Right atrium auricular region (tissue), 2 donors: ENCODE measurements around the gene PHYHIPL. TPM values are rescaled to one million over a fixed set of nuclear protein-coding genes. Genes with fewer than 3 reads are reported as not detected.
"Not testable (repeated sequence)": the region's sequence is repeated elsewhere in the genome, so short reads cannot be mapped to it uniquely, and the experiment has no call there.

Experiments used
- DNase-seq: peaks from one replicate; pipeline ENCODE4 v3.0.0-alpha.2; 2019; ENCODE audit warnings: low spot score
- H3K27ac ChIP-seq, 2 donors: fragments of 200-600 bp; sonication (generic); 1 replicate in 1 of 2; 2 replicates in 1 of 2; pipeline ENCODE4 v1.5.1; 2016 to 2019
- H3K27me3 ChIP-seq, 2 donors: fragments of 200-600 bp; sonication (generic); one replicate each; pipeline versions ENCODE4 v1.5.1 to v1.6.0; 2017 to 2019
- H3K36me3 ChIP-seq: fragments of 200-600 bp; sonication (generic); one replicate; pipeline ENCODE4 v1.5.1; 2016
- H3K4me1 ChIP-seq, 2 donors: fragments of 200-600 bp; sonication (generic); one replicate each; pipeline versions ENCODE4 v1.5.1 to v1.6.0; 2017 to 2019
- H3K4me3 ChIP-seq, 2 donors: fragments of 200-600 bp; sonication (generic); 1 replicate in 1 of 2; 2 replicates in 1 of 2; pipeline ENCODE4 v1.5.1; 2017 to 2019; ENCODE audit warnings: mild to moderate bottlenecking in 1 of 2, moderate library complexity in 1 of 2
- H3K9me3 ChIP-seq, 2 donors: fragments of 200-600 bp; sonication (generic); one replicate each; pipeline ENCODE4 v1.5.1; 2019
- total RNA-seq, 2 donors: library from RNA; depleted of rRNA; stranded (reverse); fragments of >200 nt; gene quantifications; one replicate each; pipeline ENCODE4 v1.1.0, GENCODE V29; 2016
- TF ChIP-seq, protein P1 (sequence below), 2 donors: fragments of 200-600 bp; sonication (generic); IDR thresholded peaks; one replicate each; pipeline ENCODE4 v1.5.1; 2019; ENCODE audit warnings: antibody characterized with exemption in 2 of 2

The PHYHIPL gene
- total RNA-seq, 2 donors from 2014 or later = 0.28 TPM; not detected in 1

DNA sequence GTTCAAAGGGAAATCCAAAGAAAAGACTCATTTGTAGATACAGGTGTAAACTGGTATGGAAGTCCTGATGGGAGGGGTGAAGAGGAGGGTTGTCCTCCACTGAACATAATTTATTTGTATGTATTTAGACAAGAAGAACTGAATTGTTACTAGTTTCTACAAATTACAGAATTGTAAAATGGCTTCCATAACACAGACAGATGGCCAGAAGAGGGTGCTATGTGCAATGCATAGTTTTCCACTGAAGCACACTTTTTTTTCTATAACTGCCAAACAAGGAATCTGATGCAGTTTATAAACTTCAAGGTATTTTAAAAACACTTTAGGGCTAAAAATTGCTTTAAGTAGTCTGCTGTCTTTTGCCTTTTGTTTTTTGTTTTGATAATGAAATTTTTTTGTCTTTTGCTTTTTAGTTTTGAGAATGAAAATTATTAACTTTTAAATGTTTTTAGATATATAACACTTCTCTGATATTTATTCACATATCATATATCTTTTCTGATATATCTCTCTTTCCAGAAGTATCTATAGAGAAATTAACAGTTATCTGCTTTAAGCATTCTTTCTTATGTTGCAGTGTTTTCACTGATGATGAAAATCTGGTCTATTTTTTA lies 58.5 kb downstream of the PHYHIPL start:
- Histone ChIP-seq H3K27me3 (no peaks in the 10 kb centered on the region), H3K36me3 (no peaks in the 10 kb centered on the region), H3K27ac (no peak overlapping the region), H3K4me1 (no peaks in the 10 kb centered on the region), H3K4me3 (no peak overlapping the region), H3K9me3 (no peaks in the 10 kb centered on the region)
- DNase-seq = no peak
- TF ChIP-seq, protein P1, sequence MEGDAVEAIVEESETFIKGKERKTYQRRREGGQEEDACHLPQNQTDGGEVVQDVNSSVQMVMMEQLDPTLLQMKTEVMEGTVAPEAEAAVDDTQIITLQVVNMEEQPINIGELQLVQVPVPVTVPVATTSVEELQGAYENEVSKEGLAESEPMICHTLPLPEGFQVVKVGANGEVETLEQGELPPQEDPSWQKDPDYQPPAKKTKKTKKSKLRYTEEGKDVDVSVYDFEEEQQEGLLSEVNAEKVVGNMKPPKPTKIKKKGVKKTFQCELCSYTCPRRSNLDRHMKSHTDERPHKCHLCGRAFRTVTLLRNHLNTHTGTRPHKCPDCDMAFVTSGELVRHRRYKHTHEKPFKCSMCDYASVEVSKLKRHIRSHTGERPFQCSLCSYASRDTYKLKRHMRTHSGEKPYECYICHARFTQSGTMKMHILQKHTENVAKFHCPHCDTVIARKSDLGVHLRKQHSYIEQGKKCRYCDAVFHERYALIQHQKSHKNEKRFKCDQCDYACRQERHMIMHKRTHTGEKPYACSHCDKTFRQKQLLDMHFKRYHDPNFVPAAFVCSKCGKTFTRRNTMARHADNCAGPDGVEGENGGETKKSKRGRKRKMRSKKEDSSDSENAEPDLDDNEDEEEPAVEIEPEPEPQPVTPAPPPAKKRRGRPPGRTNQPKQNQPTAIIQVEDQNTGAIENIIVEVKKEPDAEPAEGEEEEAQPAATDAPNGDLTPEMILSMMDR (IDR thresholded peaks at IDR 0.05) = peak; percentile 29 to 65

DNA sequence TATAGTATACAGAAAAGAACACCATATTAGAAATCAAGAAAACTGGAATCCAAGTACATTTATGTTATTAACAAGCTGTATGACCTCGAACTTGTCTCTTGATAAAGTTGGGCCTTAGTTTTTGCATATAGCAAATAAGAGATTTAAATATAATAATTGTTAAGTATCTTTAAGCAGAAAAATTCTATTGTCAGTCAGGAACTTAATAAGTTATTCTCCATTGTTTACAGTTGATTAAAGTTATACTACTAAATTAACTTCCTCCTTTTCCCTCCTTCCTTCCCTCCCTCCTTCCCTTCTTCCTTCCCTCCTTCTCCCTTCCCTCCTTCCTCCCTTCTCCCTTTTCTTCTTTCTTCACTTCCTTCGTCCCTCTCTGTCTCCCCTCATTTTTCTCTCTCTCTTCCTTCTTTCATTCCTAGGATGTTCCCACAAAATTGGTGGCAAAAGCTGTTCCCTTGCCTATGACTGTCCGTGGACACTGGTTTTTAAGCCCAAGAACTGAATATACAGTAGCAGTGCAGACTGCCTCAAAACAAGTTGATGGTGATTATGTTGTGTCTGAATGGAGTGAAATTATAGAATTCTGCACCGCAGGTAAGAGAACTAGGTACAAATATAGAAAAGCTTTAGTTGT lies 59.7 kb downstream of the PHYHIPL start:
- H3K27ac ChIP-seq = no peak overlapping the region
- H3K4me3 ChIP-seq = no peak overlapping the region
- DNase-seq = no peak
- no peaks in the 10 kb centered on the region for H3K36me3 ChIP-seq
- no peaks in the 10 kb centered on the region for H3K4me1 ChIP-seq
- no peaks in the 10 kb centered on the region for H3K9me3 ChIP-seq
- no peaks in the 10 kb centered on the region for H3K27me3 ChIP-seq
- TF ChIP-seq, protein P1 (IDR thresholded peaks at IDR 0.05) = no peak

DNA sequence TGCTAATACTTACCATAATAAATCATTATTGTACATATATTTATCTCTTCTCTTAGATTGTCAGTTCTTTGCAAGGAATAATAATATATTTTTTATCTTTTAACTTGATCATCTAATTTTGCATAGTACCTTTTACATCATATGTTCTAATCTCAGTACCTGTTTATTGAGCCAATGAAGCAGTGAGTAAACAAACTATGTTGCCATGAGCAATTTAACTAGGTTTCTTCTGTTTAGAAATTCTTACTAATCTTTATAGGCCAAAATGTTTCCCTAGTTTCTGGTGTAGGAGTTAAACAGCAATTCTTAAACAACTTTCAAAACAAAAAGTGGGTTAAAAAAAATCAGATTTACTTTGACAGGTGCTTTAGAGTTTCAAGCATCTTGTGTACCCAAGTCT lies 61.3 kb downstream of the PHYHIPL start:
- no peaks in the 10 kb centered on the region for H3K4me1 ChIP-seq
- DNase-seq = no peak
- no peaks in the 10 kb centered on the region for H3K27me3 ChIP-seq
- TF ChIP-seq, protein P1 (IDR thresholded peaks at IDR 0.05) = no peak
- no peaks in the 10 kb centered on the region for H3K9me3 ChIP-seq
- H3K36me3 ChIP-seq = no peaks in the 10 kb centered on the region
- no peak overlapping the region for H3K4me3 ChIP-seq
- no peak overlapping the region for H3K27ac ChIP-seq

DNA sequence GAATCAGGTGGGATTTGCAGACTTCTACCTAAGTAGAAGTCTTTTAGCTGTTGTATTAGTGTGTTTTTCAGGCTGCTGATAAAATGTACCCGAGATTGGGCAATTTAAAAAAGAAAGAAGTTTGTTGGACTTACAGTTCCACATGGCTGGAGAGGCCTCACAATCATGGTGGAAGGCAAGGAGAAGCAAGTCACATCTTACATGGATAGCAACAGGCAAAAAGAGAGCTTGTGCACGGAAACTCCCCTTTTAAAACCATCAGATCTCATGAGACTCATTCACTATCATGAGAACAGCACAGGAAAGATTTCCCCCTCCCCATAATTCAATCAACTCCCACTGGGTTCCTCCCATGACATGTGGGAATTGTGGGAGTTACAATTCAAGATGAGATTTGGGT lies 62.7 kb downstream of the PHYHIPL start:
- DNase-seq, H3K36me3 ChIP-seq, H3K9me3 ChIP-seq, H3K4me3 ChIP-seq, H3K27ac ChIP-seq, H3K4me1 ChIP-seq, H3K27me3 ChIP-seq: not testable (repeated sequence)

DNA sequence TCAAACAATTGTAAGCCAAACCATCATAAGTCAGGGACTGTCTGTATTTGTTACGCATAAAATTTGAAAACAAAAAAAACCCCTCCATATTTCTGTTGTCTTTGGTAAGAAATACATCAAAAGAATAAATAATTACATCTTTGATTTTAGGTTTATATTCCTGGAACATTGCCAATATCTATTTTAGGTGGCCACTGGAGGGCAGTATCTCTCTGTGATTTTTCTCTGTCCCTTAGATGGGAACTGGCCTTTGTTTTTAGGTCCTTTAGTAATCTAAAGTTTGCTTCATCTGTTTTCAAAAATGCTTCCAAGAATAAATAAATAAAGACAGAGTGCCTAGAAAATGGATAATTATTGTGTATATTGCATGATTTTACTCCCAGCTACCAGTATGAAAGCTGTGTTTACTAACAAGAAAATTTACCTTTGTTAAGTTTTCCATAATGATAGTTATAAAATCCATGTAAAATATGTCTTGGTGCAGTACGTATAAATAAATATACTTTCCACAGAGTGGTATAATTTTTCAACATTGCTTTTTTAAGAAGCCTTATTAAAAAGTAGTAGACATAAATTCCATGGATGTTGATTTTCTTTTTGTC lies 64.2 kb downstream of the PHYHIPL start:
- TF ChIP-seq, protein P1 (IDR thresholded peaks at IDR 0.05) = peak; percentile 56 to 74
- Histone ChIP-seq H3K9me3 (no peaks in the 10 kb centered on the region), H3K36me3 (no peaks in the 10 kb centered on the region), H3K4me3 (no peak overlapping the region), H3K4me1 (no peaks in the 10 kb centered on the region), H3K27ac (no peak overlapping the region), H3K27me3 (no peaks in the 10 kb centered on the region)
- no peak for DNase-seq

DNA sequence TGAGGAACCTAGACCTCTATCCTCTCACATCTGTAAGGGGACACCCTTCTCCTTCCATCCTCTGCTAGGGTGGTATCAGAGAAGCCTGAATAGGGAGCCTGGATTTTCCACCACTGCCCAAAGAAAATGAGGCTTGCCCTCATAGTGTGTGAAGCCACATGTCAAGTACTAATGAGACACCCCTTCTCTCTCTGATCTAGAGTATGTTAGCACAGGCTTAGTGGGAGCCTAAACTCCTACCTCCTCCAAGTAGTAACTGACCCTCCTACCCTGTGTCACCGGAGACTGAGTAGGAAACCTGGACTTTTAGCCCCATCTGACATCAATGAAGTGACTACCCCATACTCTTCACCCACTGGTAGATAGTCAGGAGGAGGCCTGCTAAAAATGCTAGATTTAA lies 65.6 kb downstream of the PHYHIPL start:
- DNase-seq = no peak
- Histone ChIP-seq H3K36me3 (no peaks in the 10 kb centered on the region), H3K9me3 (no peaks in the 10 kb centered on the region), H3K27me3 (no peaks in the 10 kb centered on the region), H3K4me1 (no peaks in the 10 kb centered on the region), H3K4me3 (no peak overlapping the region), H3K27ac (no peak overlapping the region)
- TF ChIP-seq, protein P1 (IDR thresholded peaks at IDR 0.05) = no peak
